KOPT-K1 (cell line): ENCODE measurements around the gene ATP13A2.
"Not testable (repeated sequence)": the region's sequence is repeated elsewhere in the genome, so short reads cannot be mapped to it uniquely, and the experiment has no call there.

Source experiments
- H3K27ac ChIP-seq: fragments of 200-600 bp; sonication (generic); 2 replicates; pipeline ENCODE4 v1.5.1; 2016; ENCODE audit warnings: antibody characterized with exemption, mild to moderate bottlenecking, low read depth, low read length; ENCODE audit not compliant: poor library complexity, severe bottlenecking
- H3K36me3 ChIP-seq: fragments of 200-600 bp; sonication (generic); 2 replicates; pipeline ENCODE4 v1.5.1; 2017; ENCODE audit warnings: antibody characterized with exemption, mild to moderate bottlenecking, low read length, moderate library complexity; ENCODE audit not compliant: insufficient read depth
- H3K9me3 ChIP-seq: fragments of 200-600 bp; sonication (generic); 2 replicates; pipeline ENCODE4 v1.5.1; 2017; ENCODE audit warnings: antibody characterized with exemption, low read length, mild to moderate bottlenecking; ENCODE audit not compliant: insufficient read depth, poor library complexity, severe bottlenecking

The ATP13A2 gene

DNA sequence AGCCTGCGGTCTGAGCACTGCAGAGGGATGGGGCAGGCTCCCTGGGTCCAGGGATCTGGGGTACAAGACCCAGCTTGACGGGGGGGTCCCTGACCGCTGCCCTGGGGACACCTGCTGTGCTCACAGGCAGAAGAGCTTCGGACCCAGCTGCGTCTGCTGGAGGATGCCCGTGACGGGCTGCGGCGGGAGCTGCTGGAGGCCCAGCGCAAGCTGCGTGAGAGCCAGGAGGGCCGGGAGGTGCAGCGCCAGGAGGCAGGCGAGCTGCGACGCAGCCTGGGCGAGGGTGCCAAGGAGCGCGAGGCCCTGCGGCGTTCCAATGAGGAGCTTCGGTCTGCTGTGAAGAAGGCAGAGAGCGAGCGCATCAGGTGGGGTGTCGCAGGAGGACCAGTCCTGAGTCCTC is 56.5 kb downstream of the ATP13A2 start:
- H3K36me3 ChIP-seq, result no peaks in the 10 kb centered on the region
- H3K9me3 ChIP-seq, result no peaks in the 10 kb centered on the region
- no peak overlapping the region for H3K27ac ChIP-seq

DNA sequence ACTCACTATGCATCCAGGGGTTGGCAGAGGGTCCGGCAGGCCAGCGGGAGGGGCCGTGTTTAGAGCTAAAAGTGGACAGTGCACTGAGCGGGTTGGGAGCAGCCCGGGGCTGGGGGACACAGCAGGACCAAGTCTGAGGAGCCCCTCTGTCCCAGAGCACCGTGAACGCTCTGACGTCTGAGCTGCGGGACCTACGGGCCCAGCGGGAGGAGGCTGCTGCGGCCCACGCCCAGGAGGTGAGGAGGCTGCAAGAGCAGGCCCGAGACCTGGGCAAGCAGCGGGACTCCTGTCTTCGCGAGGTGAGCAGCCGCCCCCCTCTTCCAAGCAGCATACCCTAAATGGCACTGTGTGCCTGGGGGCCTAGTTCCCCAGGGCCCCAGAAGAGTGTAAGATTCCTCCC is 57.1 kb downstream of the ATP13A2 start:
- Histone ChIP-seq H3K36me3 (no peaks in the 10 kb centered on the region), H3K27ac (no peak overlapping the region), H3K9me3 (no peaks in the 10 kb centered on the region)

DNA sequence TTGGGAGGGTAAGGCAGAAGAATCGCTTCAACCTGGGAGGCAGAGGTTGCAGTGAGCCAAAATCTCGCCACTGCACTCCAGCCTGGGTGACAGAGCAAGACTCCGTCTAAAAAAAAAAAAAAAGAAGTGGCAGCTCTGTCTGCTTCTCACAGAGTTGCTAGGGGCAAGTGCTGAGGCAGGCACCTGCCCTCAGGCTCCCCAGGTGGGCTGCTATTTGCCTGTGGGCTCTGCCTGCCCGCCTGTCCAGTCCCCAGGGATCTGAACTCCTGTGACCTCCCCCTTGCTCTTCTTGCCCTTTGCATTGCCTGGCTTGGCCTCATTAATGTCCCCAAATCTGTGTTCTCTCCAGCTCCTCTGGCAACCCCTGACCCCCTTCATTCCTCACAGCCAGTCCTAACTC is 59.4 kb downstream of the ATP13A2 start:
- not testable (repeated sequence) for H3K27ac ChIP-seq, H3K9me3 ChIP-seq, H3K36me3 ChIP-seq

DNA sequence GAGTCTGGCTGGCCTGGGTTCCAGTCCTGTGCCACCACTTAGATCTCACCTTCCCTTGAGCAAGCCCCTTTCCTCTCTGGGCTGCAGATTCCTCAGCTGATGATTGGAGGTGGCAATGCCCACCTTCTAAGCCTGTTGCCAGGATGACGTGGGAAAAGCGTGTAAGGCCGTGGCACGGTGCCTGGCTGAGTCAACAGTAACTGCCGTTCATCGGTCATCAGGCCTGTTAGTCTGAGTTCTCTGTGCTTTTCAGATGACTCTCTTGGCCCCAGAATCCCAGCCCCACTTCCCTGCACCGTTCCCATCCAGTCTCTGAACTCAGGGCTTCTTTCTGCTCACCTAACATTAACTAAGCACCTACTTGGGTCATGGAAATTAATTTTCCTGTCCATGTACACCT is 62.7 kb downstream of the ATP13A2 start:
- H3K9me3 ChIP-seq, H3K36me3 ChIP-seq, H3K27ac ChIP-seq: not testable (repeated sequence)

DNA sequence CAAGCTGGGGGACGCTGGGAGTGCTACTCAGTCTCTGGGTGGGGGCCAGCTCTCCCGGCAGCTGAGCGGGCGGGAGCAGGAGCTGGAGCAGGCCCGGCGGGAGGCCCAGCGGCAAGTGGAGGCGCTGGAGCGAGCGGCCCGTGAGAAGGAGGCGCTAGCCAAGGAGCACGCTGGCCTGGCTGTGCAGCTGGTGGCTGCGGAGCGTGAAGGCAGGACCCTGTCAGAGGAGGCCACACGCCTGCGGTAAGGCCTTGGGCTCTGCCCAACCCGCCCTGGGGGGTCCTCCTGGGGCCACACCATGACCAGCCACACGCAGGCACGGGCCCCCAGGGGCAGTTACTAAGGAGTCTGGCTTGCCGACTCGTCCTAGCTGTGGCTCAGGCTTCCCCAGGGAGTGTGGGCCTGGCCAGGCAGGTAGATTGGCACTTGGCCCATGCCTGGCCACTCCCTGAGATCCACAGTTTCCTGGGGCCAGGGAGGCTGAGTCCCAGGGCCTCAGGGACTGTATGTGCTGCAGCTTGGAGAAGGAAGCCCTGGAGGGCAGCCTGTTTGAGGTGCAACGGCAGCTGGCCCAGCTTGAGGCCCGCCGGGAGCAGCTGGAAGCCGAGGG is 63.3 kb downstream of the ATP13A2 start:
- H3K36me3 ChIP-seq, H3K27ac ChIP-seq, H3K9me3 ChIP-seq: not testable (repeated sequence)

DNA sequence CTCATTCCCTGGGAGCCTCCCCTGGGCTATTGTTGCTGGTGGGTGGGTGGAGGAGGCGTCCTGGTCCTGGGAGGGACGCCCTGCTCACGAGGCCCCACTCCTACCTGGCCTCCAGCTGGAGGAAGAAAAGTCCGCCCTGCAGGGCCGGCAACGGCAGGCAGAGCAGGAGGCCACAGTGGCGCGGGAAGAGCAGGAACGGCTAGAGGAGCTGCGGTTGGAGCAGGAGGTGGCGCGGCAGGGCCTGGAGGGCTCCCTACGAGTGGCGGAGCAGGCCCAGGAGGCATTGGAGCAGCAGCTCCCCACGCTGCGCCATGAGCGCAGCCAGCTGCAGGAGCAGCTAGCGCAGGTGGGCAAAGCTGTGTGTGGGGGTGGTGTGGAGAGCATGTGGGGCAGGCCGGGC is 65.1 kb downstream of the ATP13A2 start:
- Histone ChIP-seq H3K27ac (no peak overlapping the region), H3K9me3 (no peaks in the 10 kb centered on the region), H3K36me3 (no peaks in the 10 kb centered on the region; the same call in 1 of the 2 replicates)

DNA sequence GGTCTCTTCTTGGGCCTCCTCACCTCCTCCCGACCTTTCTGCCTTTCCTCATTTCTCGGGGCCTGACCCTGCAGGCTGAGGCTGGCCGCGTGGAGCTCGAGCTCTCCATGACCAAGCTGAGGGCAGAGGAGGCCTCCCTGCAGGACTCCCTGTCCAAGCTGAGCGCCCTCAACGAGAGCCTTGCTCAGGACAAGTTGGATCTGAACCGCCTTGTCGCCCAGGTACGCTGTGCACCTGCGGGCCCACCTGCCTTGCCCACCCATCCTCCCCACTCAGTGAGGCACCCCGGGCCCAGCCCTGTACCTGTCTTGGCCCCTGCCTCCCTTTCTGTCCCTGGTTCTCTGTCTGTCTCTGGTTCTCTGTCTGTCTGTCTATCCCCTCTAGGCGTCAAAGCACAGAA is 65.5 kb downstream of the ATP13A2 start:
- H3K27ac ChIP-seq, H3K9me3 ChIP-seq, H3K36me3 ChIP-seq: not testable (repeated sequence)

DNA sequence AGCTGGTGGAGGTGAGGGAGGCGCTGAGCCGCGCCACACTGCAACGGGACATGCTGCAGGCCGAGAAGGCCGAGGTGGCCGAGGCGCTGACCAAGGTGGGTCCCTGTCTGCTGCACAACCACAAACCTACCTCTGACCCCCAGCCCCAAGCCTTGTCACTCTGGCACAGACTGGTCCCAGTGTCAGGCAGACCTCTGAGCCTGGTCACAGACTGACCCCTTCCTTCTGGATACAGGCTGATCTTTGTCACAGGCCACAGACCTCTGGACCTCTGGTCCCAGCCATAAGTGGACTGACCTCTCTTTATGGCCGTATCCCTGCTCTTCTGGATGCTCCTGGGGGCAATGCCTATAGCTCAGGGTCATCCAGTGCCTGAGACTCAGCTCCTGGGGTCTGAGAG is 66.2 kb downstream of the ATP13A2 start:
- H3K9me3 ChIP-seq, H3K27ac ChIP-seq, H3K36me3 ChIP-seq: not testable (repeated sequence)

DNA sequence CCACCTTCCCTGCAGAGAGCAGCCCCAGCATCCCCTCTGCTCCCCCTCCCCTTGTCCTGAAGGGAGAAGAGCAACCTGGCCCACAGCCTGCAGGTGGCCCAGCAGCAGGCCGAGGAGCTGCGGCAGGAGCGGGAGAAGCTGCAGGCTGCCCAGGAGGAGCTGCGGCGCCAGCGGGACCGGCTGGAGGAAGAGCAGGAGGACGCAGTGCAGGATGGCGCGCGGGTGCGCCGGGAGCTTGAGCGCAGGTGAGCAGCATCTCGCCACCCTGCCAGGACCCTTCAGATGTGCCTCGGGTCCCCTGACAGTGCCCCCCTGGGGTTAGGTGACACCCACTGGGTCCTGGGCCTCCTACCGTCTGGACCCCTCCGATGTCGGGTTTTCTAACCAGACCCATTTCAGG is 67.7 kb downstream of the ATP13A2 start:
- Histone ChIP-seq H3K36me3 (no peaks in the 10 kb centered on the region; the same call in 1 of the 2 replicates), H3K9me3 (no peaks in the 10 kb centered on the region), H3K27ac (no peak overlapping the region)

DNA sequence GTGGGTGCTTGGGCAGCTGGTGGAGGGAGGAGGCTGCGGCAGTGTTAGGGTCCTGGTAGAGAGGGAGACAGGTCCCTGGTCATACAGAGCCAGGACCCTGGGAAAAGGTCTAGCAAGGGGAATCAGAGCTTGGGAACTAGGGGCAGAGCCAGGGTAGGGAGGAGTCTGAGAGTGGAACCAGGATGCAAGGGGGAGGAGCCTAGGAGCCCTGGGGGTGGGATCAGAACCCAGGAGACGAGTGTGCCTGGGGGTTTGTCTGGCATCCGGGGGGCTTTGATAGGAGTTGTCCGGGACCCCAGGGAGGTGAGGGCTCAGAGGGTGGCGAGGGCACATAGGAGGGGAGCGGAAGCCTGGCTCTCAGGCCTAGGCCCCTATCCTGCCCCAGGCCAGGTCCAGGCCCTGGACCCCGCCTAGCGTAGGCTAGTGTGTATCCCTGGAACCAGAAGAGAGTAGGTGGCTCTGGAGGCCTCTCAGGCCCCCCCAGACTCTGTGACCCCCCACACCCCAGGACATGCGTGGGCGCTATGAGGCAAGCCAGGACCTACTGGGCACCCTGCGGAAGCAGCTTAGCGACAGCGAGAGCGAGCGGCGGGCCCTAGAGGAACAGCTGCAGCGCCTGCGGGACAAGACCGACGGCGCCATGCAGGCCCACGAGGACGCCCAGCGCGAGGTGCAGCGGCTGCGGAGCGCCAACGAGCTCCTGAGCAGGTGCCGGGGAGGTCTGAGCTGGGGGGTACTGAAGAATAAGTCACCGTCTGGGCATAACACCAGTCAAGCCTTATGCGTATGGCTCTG is 72.1 kb downstream of the ATP13A2 start:
- H3K36me3 ChIP-seq, H3K27ac ChIP-seq, H3K9me3 ChIP-seq: not testable (repeated sequence)

DNA sequence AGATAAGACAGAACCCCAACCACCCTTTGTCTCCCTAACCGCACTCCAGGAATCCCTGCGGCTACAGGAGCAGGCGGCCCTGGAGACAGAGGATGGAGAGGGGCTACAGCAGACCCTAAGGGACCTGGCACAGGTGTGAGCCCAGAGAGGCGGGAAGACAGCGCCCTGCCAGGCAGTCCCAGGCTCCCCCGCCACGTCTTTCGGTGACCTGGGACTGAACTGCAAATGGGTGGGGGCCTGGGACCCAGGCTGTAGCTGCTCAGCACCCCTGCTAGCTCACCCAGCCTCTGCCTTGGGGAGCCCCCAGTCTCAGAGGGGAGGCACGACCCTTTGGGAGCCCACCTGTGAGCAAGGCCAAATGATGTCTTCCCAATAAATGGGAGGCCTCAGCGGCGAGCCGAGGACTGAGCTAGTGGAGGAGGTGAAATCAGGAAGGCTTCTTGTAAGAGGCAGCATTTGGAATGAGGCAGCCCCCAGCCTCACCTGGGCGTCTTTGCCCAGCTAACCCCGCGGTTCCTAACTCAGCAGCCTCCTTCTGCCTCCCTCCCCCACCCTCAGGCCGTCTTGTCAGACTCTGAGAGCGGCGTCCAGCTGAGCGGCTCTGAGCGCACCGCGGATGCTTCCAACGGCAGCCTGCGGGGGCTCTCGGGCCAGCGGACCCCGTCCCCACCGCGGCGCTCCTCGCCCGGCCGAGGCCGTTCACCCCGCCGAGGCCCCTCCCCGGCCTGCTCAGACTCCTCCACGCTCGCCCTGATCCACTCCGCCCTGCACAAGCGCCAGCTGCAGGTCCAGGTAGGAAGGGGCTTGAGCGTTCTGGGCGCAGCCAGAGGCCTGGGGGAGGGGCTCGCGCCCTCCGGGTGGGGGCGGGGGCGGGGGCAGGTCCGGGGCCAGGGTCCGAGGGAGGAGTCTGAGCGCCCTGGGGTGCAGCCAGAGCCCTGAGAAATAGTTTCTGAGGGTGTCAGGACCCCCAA is 73.1 kb downstream of the ATP13A2 start:
- H3K27ac ChIP-seq, result no peak overlapping the region
- H3K36me3 ChIP-seq, result no peaks in the 10 kb centered on the region
- no peaks in the 10 kb centered on the region for H3K9me3 ChIP-seq

DNA sequence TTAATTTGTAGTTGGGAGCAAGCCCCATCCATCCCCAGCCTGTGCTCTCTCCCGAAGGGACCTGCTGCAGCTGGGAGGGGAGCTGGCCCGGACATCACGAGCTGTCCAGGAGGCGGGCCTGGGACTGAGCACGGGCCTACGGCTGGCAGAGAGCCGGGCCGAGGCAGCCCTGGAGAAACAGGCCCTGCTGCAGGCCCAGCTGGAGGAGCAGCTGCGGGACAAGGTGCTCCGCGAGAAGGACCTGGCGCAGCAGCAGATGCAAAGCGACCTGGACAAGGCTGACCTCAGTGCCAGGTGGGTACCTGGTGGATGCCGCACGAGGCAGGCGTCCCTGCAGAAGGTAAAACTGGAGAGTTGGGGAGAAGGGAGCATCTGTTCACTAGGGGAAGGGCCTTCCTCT is 75.1 kb downstream of the ATP13A2 start:
- H3K27ac ChIP-seq, H3K9me3 ChIP-seq, H3K36me3 ChIP-seq: not testable (repeated sequence)
